ENCODE measurements around the gene LPO. TPM values are rescaled to one million over a fixed set of nuclear protein-coding genes. Genes with fewer than 3 reads are reported as not detected.

The LPO gene
- total RNA-seq, result not detected
- polyA plus RNA-seq, result not detected

- Mint-ChIP-seq H3K4me1 (no peaks in the 10 kb centered on the region), H3K4me3 (no peak within 1 kb of the TSS), H3K9me3 (peaks cover 0 to 2% (median 0%) of the 10 kb centered on the region in 5 donors), H3K27me3 (peaks cover 31 to 68% of the 10 kb centered on the region in 2 donors), H3K36me3 (no peaks in the 10 kb centered on the region), H3K27ac (no peak within 1 kb of the TSS)
- Histone ChIP-seq H3K4me1 (ENCODE audit: insufficient read depth, low read length) (no peaks in the 10 kb centered on the region), H3K27me3 (ENCODE audit: insufficient read depth, low read length, poor library complexity, severe bottlenecking) (peaks cover 6% of the 10 kb centered on the region), H3K4me3 (ENCODE audit: low read length) (no peak within 1 kb of the TSS), H3K36me3 (ENCODE audit: insufficient read depth, low read length) (no peaks in the 10 kb centered on the region), H3K27ac (ENCODE audit: low read depth, low read length) (no peak within 1 kb of the TSS), H3K9me3 (ENCODE audit: low read length) (no peaks in the 10 kb centered on the region)
- CTCF ChIA-PET, result interaction anchor here (0.9 to 1.7 kb wide), 3 partner anchors 12 to 346 kb away, joined by 3 to 7 read pairs (median 4); partner anchors contain the start of gene MKS1
- POLR2A ChIA-PET, result no interaction called here
- DNase-seq, result no peak
Observed at GRCh38 chr17:58238147-58238634, at the start of gene LPO. Gene LPO, plus strand, starts transcription at chr17:58238584. Its CDS starts 4,396 bp downstream, at chr17:58242980.

GRCh38 chr17:58189436-58190146 lies 48.8 kb upstream of the LPO start:
- H3K27me3 ChIP-seq (ENCODE audit: insufficient read depth, low read length, poor library complexity, severe bottlenecking), result no peaks in the 10 kb centered on the region
- no peaks in the 10 kb centered on the region for H3K9me3 ChIP-seq (ENCODE audit: low read length)
- no peaks in the 10 kb centered on the region for H3K4me1 ChIP-seq (ENCODE audit: insufficient read depth, low read length)
- H3K27ac ChIP-seq (ENCODE audit: low read depth, low read length), result no peak overlapping the region
- H3K27ac Mint-ChIP-seq, result no peak overlapping the region
- no peak overlapping the region for H3K4me3 ChIP-seq (ENCODE audit: low read length)
- H3K9me3 Mint-ChIP-seq, result no peaks in the 10 kb centered on the region
- no peaks in the 10 kb centered on the region for H3K36me3 ChIP-seq (ENCODE audit: insufficient read depth, low read length)
- peaks cover 17 to 36% of the 10 kb centered on the region in 2 donors for H3K27me3 Mint-ChIP-seq
- ChIA-PET POLR2A (no interaction called here), CTCF (interaction anchor here (2.8 kb wide), 1 partner anchor 11 kb away, joined by 9 read pairs; no protein-coding TSS in a partner anchor)
- no peak overlapping the region for H3K4me3 Mint-ChIP-seq
- H3K4me1 Mint-ChIP-seq, result peaks cover 0 to 5% (median 5%) of the 10 kb centered on the region in 3 donors
- DNase-seq, result no peak
- no peaks in the 10 kb centered on the region for H3K36me3 Mint-ChIP-seq

- Mint-ChIP-seq H3K4me3 (no peak overlapping the region), H3K4me1 (no peaks in the 10 kb centered on the region), H3K36me3 (no peaks in the 10 kb centered on the region), H3K27ac (no peak overlapping the region), H3K9me3 (no peaks in the 10 kb centered on the region), H3K27me3 (peaks cover 18 to 31% of the 10 kb centered on the region in 2 donors)
- Histone ChIP-seq H3K4me3 (ENCODE audit: low read length) (no peak overlapping the region), H3K36me3 (ENCODE audit: insufficient read depth, low read length) (no peaks in the 10 kb centered on the region), H3K27ac (ENCODE audit: low read depth, low read length) (no peak overlapping the region), H3K4me1 (ENCODE audit: insufficient read depth, low read length) (no peaks in the 10 kb centered on the region), H3K27me3 (ENCODE audit: insufficient read depth, low read length, poor library complexity, severe bottlenecking) (no peaks in the 10 kb centered on the region), H3K9me3 (ENCODE audit: low read length) (no peaks in the 10 kb centered on the region)
- CTCF ChIA-PET, result interaction anchor here (2.8 kb wide), 1 partner anchor 9 kb away, joined by 9 read pairs; no protein-coding TSS in a partner anchor
- POLR2A ChIA-PET, result no interaction called here
- no peak for DNase-seq
Observed at GRCh38 chr17:58191241-58191896, 47.0 kb upstream of the LPO start.

- Mint-ChIP-seq H3K9me3 (no peaks in the 10 kb centered on the region), H3K27ac (peak within 1 kb of the TSS in 1 of 8 donors; percentile 60), H3K36me3 (no peaks in the 10 kb centered on the region), H3K27me3 (peaks cover 14 to 40% of the 10 kb centered on the region in 2 donors), H3K4me3 (no peak within 1 kb of the TSS), H3K4me1 (no peaks in the 10 kb centered on the region)
- Histone ChIP-seq H3K9me3 (ENCODE audit: low read length) (no peaks in the 10 kb centered on the region), H3K4me1 (ENCODE audit: insufficient read depth, low read length) (no peaks in the 10 kb centered on the region), H3K27me3 (ENCODE audit: insufficient read depth, low read length, poor library complexity, severe bottlenecking) (no peaks in the 10 kb centered on the region), H3K4me3 (ENCODE audit: low read length) (no peak within 1 kb of the TSS), H3K27ac (ENCODE audit: low read depth, low read length) (no peak within 1 kb of the TSS), H3K36me3 (ENCODE audit: insufficient read depth, low read length) (no peaks in the 10 kb centered on the region)
- ChIA-PET CTCF (interaction anchor here (2.8 kb wide), 1 partner anchor 8 kb away, joined by 9 read pairs; no protein-coding TSS in a partner anchor), POLR2A (no interaction called here)
- no peak for DNase-seq
Observed at GRCh38 chr17:58192612-58193011, 45.8 kb upstream of the LPO start, which contains the start of gene EPX. Gene EPX, plus strand, starts transcription at chr17:58192726. Its CDS starts 121 bp downstream, at chr17:58192847.

- ChIA-PET CTCF (no interaction called here), POLR2A (no interaction called here)
- Histone ChIP-seq H3K36me3 (ENCODE audit: insufficient read depth, low read length) (no peaks in the 10 kb centered on the region), H3K4me1 (ENCODE audit: insufficient read depth, low read length) (no peaks in the 10 kb centered on the region), H3K27me3 (ENCODE audit: insufficient read depth, low read length, poor library complexity, severe bottlenecking) (no peaks in the 10 kb centered on the region), H3K4me3 (ENCODE audit: low read length) (no peak overlapping the region), H3K9me3 (ENCODE audit: low read length) (no peaks in the 10 kb centered on the region), H3K27ac (ENCODE audit: low read depth, low read length) (no peak overlapping the region)
- Mint-ChIP-seq H3K4me1 (no peaks in the 10 kb centered on the region), H3K9me3 (no peaks in the 10 kb centered on the region), H3K27me3 (peaks cover 11 to 42% of the 10 kb centered on the region in 2 donors), H3K27ac (no peak overlapping the region), H3K36me3 (no peaks in the 10 kb centered on the region), H3K4me3 (no peak overlapping the region)
- DNase-seq, result no peak
Observed at GRCh38 chr17:58193641-58194255, 44.6 kb upstream of the LPO start.

- no peak for DNase-seq
- no peak overlapping the region for H3K27ac Mint-ChIP-seq
- H3K27me3 Mint-ChIP-seq, result peaks cover 6 to 37% of the 10 kb centered on the region in 2 donors
- Histone ChIP-seq H3K9me3 (ENCODE audit: low read length) (no peaks in the 10 kb centered on the region), H3K4me3 (ENCODE audit: low read length) (no peak overlapping the region), H3K4me1 (ENCODE audit: insufficient read depth, low read length) (no peaks in the 10 kb centered on the region), H3K27me3 (ENCODE audit: insufficient read depth, low read length, poor library complexity, severe bottlenecking) (no peaks in the 10 kb centered on the region), H3K27ac (ENCODE audit: low read depth, low read length) (no peak overlapping the region), H3K36me3 (ENCODE audit: insufficient read depth, low read length) (no peaks in the 10 kb centered on the region)
- CTCF ChIA-PET, result no interaction called here
- POLR2A ChIA-PET, result no interaction called here
- peaks cover 0 to 3% (median 3%) of the 10 kb centered on the region in 3 donors for H3K4me1 Mint-ChIP-seq
- H3K9me3 Mint-ChIP-seq, result no peaks in the 10 kb centered on the region
- H3K4me3 Mint-ChIP-seq, result no peak overlapping the region
- H3K36me3 Mint-ChIP-seq, result no peaks in the 10 kb centered on the region
Observed at GRCh38 chr17:58195518-58196123, 42.8 kb upstream of the LPO start.

GRCh38 chr17:58196610-58197009 lies 41.8 kb upstream of the LPO start:
- H3K4me3 Mint-ChIP-seq, result no peak overlapping the region
- H3K27me3 ChIP-seq (ENCODE audit: insufficient read depth, low read length, poor library complexity, severe bottlenecking), result no peaks in the 10 kb centered on the region
- CTCF ChIA-PET, result no interaction called here
- no peak overlapping the region for H3K4me3 ChIP-seq (ENCODE audit: low read length)
- H3K27me3 Mint-ChIP-seq, result peaks cover 4 to 29% of the 10 kb centered on the region in 2 donors
- no peak for DNase-seq
- no peaks in the 10 kb centered on the region for H3K36me3 ChIP-seq (ENCODE audit: insufficient read depth, low read length)
- H3K27ac Mint-ChIP-seq, result no peak overlapping the region
- no peaks in the 10 kb centered on the region for H3K36me3 Mint-ChIP-seq
- no peaks in the 10 kb centered on the region for H3K4me1 ChIP-seq (ENCODE audit: insufficient read depth, low read length)
- no peaks in the 10 kb centered on the region for H3K9me3 ChIP-seq (ENCODE audit: low read length)
- H3K9me3 Mint-ChIP-seq, result no peaks in the 10 kb centered on the region
- POLR2A ChIA-PET, result no interaction called here
- no peak overlapping the region for H3K27ac ChIP-seq (ENCODE audit: low read depth, low read length)
- peaks cover 0 to 3% (median 3%) of the 10 kb centered on the region in 3 donors for H3K4me1 Mint-ChIP-seq

Measured in CD8-positive, alpha-beta memory T cell (primary cell).